CD4-positive, CD25-positive, alpha-beta regulatory T cell (primary cell): Measurements from ENCODE around the gene KANSL3. TPM values are rescaled to one million over a fixed set of nuclear protein-coding genes. Genes with fewer than 3 reads are reported as not detected.
A peak's percentile ranks its signal among the peaks of the same experiment; 100 is the strongest.

Source experiments
- ATAC-seq, 2 donors: fragments of 150-1000 bp; cut with Tn5 transposase; one replicate each; pipeline ENCODE4 v1.10.0; 2021; ENCODE audit warnings: low read depth in 2 of 2, moderate number of reproducible peaks in 2 of 2, moderate library complexity in 1 of 2
- DNase-seq, 3 donors: peaks; one replicate each; pipeline versions ENCODE4 v3.0.0 to v3.0.0-alpha.2; 2012 to 2022; ENCODE audit warnings: mixed read lengths in 1 of 3
- H3K27ac ChIP-seq: one replicate; pipeline ENCODE4 v1.7.0; 2013; ENCODE audit warnings: mild to moderate bottlenecking, low read length; ENCODE audit not compliant: insufficient read depth, poor library complexity, severe bottlenecking
- H3K27me3 ChIP-seq: one replicate; pipeline ENCODE4 v1.7.0; 2013; ENCODE audit warnings: low read length; ENCODE audit not compliant: control insufficient read depth, insufficient read depth
- H3K36me3 ChIP-seq: one replicate; pipeline ENCODE4 v1.7.0; 2013; ENCODE audit warnings: mild to moderate bottlenecking, low read length, moderate library complexity; ENCODE audit not compliant: control insufficient read depth, insufficient read depth
- H3K4me1 ChIP-seq: 2 replicates; pipeline ENCODE4 v1.7.0; 2013; ENCODE audit warnings: mild to moderate bottlenecking, low read length; ENCODE audit not compliant: insufficient read depth, control insufficient read depth, poor library complexity, severe bottlenecking
- H3K4me3 ChIP-seq: one replicate; pipeline ENCODE4 v1.7.0; 2013; ENCODE audit warnings: low read depth, mild to moderate bottlenecking, low read length, moderate library complexity
- H3K9me3 ChIP-seq, 2 experiments: 1 replicate in 1 of 2; 2 replicates in 1 of 2; pipeline ENCODE4 v1.7.0; 2013; ENCODE audit warnings: low read length in 2 of 2, mild to moderate bottlenecking in 1 of 2, moderate library complexity in 1 of 2; ENCODE audit not compliant: control insufficient read depth in 2 of 2
- H3K27ac Mint-ChIP-seq, 3 donors: one replicate each; pipeline ENCODE4 v1.8.0; 2020 to 2022; ENCODE audit warnings: mild to moderate bottlenecking in 3 of 3, mixed read lengths in 3 of 3, moderate library complexity in 2 of 3
- H3K27me3 Mint-ChIP-seq: one replicate; pipeline ENCODE4 v1.8.0; 2022; ENCODE audit warnings: mild to moderate bottlenecking, mixed read lengths
- H3K36me3 Mint-ChIP-seq: one replicate; pipeline ENCODE4 v1.8.0; 2020; ENCODE audit warnings: mixed read lengths
- H3K4me1 Mint-ChIP-seq, 4 donors: one replicate each; pipeline ENCODE4 v1.8.0; 2020 to 2022; ENCODE audit warnings: mixed read lengths in 4 of 4, mild to moderate bottlenecking in 1 of 4
- H3K4me3 Mint-ChIP-seq, 4 donors: one replicate each; pipeline ENCODE4 v1.8.0; 2020 to 2022; ENCODE audit warnings: mild to moderate bottlenecking in 4 of 4, mixed read lengths in 4 of 4, moderate library complexity in 3 of 4
- H3K9me3 Mint-ChIP-seq, 7 donors: one replicate each; pipeline ENCODE4 v1.8.0; 2020 to 2022; ENCODE audit warnings: mixed read lengths in 7 of 7, mild to moderate bottlenecking in 3 of 7, moderate library complexity in 2 of 7
- polyA plus RNA-seq, 4 donors: library from polyadenylated mRNA; unstranded; fragments of 300-500 nt; fragmentation: Illumina TruSeq; gene quantifications; one replicate each; pipeline ENCODE4 v1.2.3, GENCODE V29; 2021
- total RNA-seq: library from RNA; stranded (reverse); gene quantifications from one replicate; pipeline ENCODE4 v1.2.3, GENCODE V29; 2022

Gene KANSL3
- total and polyA plus RNA-seq, 5 donors from 2014 or later, result 11.2 to 55.6 (median 13.8) TPM

GRCh38 chr2:96617012-96617411 is 21.1 kb downstream of the KANSL3 start:
- peaks cover 22 to 29% (median 26%) of the 10 kb centered on the region in 4 donors for H3K4me1 Mint-ChIP-seq
- H3K27ac ChIP-seq, result no peak overlapping the region

GRCh38 chr2:96616535-96616934 is 21.6 kb downstream of the KANSL3 start:
- H3K27ac ChIP-seq, result no peak overlapping the region
- Mint-ChIP-seq H3K9me3 (no peaks in the 10 kb centered on the region), H3K4me3 (no peak overlapping the region), H3K36me3 (peaks cover 27% of the 10 kb centered on the region), H3K27ac (peak overlapping the region in 2 of 3 donors; percentile 69 to 94), H3K27me3 (no peaks in the 10 kb centered on the region), H3K4me1 (peaks cover 22 to 29% (median 26%) of the 10 kb centered on the region in 4 donors)
- peaks cover 9% of the 10 kb centered on the region for H3K4me1 ChIP-seq
- ATAC-seq, result no peak
- DNase-seq, result no peak
- no peak overlapping the region for H3K4me3 ChIP-seq
- no peaks in the 10 kb centered on the region for H3K9me3 ChIP-seq
- peaks cover 51% of the 10 kb centered on the region for H3K36me3 ChIP-seq
- H3K27me3 ChIP-seq, result no peaks in the 10 kb centered on the region

More at GRCh38 chr2:96617012-96617411, 21.1 kb downstream of the KANSL3 start:
- ATAC-seq (no peak), DNase-seq (no peak)
- no peaks in the 10 kb centered on the region for H3K9me3 Mint-ChIP-seq
- H3K36me3 Mint-ChIP-seq, result peaks cover 24% of the 10 kb centered on the region
- Histone ChIP-seq H3K4me3 (no peak overlapping the region), H3K4me1 (peaks cover 9% of the 10 kb centered on the region), H3K36me3 (peaks cover 47% of the 10 kb centered on the region), H3K9me3 (no peaks in the 10 kb centered on the region), H3K27me3 (no peaks in the 10 kb centered on the region)
- no peak overlapping the region for H3K4me3 Mint-ChIP-seq
- H3K27ac Mint-ChIP-seq, result peak overlapping the region; percentile 59 to 94 (median 69)
- H3K27me3 Mint-ChIP-seq, result no peaks in the 10 kb centered on the region

GRCh38 chr2:96616128-96616527 is 22.0 kb downstream of the KANSL3 start:
- peaks cover 55% of the 10 kb centered on the region for H3K36me3 ChIP-seq
- H3K27ac ChIP-seq, result no peak overlapping the region
- Mint-ChIP-seq H3K9me3 (no peaks in the 10 kb centered on the region), H3K4me3 (no peak overlapping the region), H3K4me1 (peaks cover 22 to 29% (median 26%) of the 10 kb centered on the region in 4 donors), H3K27me3 (no peaks in the 10 kb centered on the region), H3K36me3 (peaks cover 32% of the 10 kb centered on the region), H3K27ac (peak overlapping the region in 2 of 3 donors; percentile 26 to 73)
- ATAC-seq (no peak), DNase-seq (no peak)
- H3K27me3 ChIP-seq, result no peaks in the 10 kb centered on the region
- H3K4me3 ChIP-seq, result no peak overlapping the region
- H3K4me1 ChIP-seq, result peaks cover 9% of the 10 kb centered on the region
- H3K9me3 ChIP-seq, result no peaks in the 10 kb centered on the region

- no peak overlapping the region for H3K27ac ChIP-seq
- no peak for DNase-seq
Observed at GRCh38 chr2:96608469-96609455, 29.4 kb downstream of the KANSL3 start.

GRCh38 chr2:96604104-96604503 is 34.0 kb downstream of the KANSL3 start:
- H3K27ac Mint-ChIP-seq, result peak overlapping the region in 1 of 3 donors; percentile 64
- H3K4me1 Mint-ChIP-seq, result peaks cover 0 to 18% (median 9%) of the 10 kb centered on the region in 4 donors
- H3K36me3 Mint-ChIP-seq, result peaks cover 74% of the 10 kb centered on the region

More at GRCh38 chr2:96608469-96609455, 29.4 kb downstream of the KANSL3 start:
- ATAC-seq, result no peak
- Mint-ChIP-seq H3K9me3 (no peaks in the 10 kb centered on the region), H3K4me3 (no peak overlapping the region), H3K27me3 (no peaks in the 10 kb centered on the region), H3K27ac (peak overlapping the region in 1 of 3 donors; percentile 44), H3K36me3 (peaks cover 80% of the 10 kb centered on the region), H3K4me1 (peaks cover 0 to 5% (median 0%) of the 10 kb centered on the region in 4 donors)
- Histone ChIP-seq H3K36me3 (peaks cover 97% of the 10 kb centered on the region), H3K9me3 (no peaks in the 10 kb centered on the region), H3K4me1 (no peaks in the 10 kb centered on the region), H3K4me3 (no peak overlapping the region), H3K27me3 (no peaks in the 10 kb centered on the region)

GRCh38 chr2:96602330-96602823 is 35.7 kb downstream of the KANSL3 start:
- Mint-ChIP-seq H3K9me3 (no peaks in the 10 kb centered on the region), H3K4me1 (peaks cover 0 to 18% (median 10%) of the 10 kb centered on the region in 4 donors), H3K36me3 (peaks cover 73% of the 10 kb centered on the region), H3K27me3 (no peaks in the 10 kb centered on the region), H3K4me3 (no peak overlapping the region), H3K27ac (peak overlapping the region; percentile 29 to 80 (median 62))
- ATAC-seq (peak in 1 of 2 donors; percentile 33), DNase-seq (peak in 2 of 3 donors; percentile 11 to 53)
- H3K27me3 ChIP-seq, result no peaks in the 10 kb centered on the region
- H3K4me3 ChIP-seq, result no peak overlapping the region
- H3K27ac ChIP-seq, result no peak overlapping the region
- no peaks in the 10 kb centered on the region for H3K9me3 ChIP-seq
- H3K36me3 ChIP-seq, result peaks cover 82% of the 10 kb centered on the region
- peaks cover 5% of the 10 kb centered on the region for H3K4me1 ChIP-seq

More at GRCh38 chr2:96604104-96604503, 34.0 kb downstream of the KANSL3 start:
- H3K36me3 ChIP-seq, result peaks cover 88% of the 10 kb centered on the region
- H3K27me3 Mint-ChIP-seq, result no peaks in the 10 kb centered on the region
- ATAC-seq, result no peak
- peaks cover 5% of the 10 kb centered on the region for H3K4me1 ChIP-seq
- no peaks in the 10 kb centered on the region for H3K27me3 ChIP-seq
- H3K27ac ChIP-seq, result no peak overlapping the region
- DNase-seq, result no peak
- no peak overlapping the region for H3K4me3 ChIP-seq
- H3K9me3 Mint-ChIP-seq, result no peaks in the 10 kb centered on the region
- H3K4me3 Mint-ChIP-seq, result no peak overlapping the region
- H3K9me3 ChIP-seq, result no peaks in the 10 kb centered on the region

GRCh38 chr2:96601382-96602292 is 36.5 kb downstream of the KANSL3 start:
- Histone ChIP-seq H3K27ac (no peak overlapping the region), H3K36me3 (peaks cover 78% of the 10 kb centered on the region), H3K27me3 (no peaks in the 10 kb centered on the region), H3K4me3 (no peak overlapping the region), H3K4me1 (peaks cover 5% of the 10 kb centered on the region), H3K9me3 (no peaks in the 10 kb centered on the region)
- Mint-ChIP-seq H3K4me3 (peak overlapping the region in 1 of 4 donors; percentile 63), H3K27ac (peak overlapping the region in 2 of 3 donors; percentile 62 to 80), H3K9me3 (no peaks in the 10 kb centered on the region), H3K27me3 (no peaks in the 10 kb centered on the region), H3K4me1 (peaks cover 0 to 18% (median 12%) of the 10 kb centered on the region in 4 donors), H3K36me3 (peaks cover 67% of the 10 kb centered on the region)
- DNase-seq (peak in 1 of 3 donors; percentile 27), ATAC-seq (no peak)
